Bronchial epithelial cell (primary cell): ENCODE measurements around the gene SIK2. TPM values are rescaled to one million over a fixed set of nuclear protein-coding genes. Genes with fewer than 3 reads are reported as not detected.

ENCODE experiments used
- DNase-seq: peaks from one replicate; pipeline ENCODE4 v3.0.0-alpha.2; 2010; ENCODE audit warnings: low read depth
- FAIRE-seq: peaks from 2 replicates; lab custom pipeline; 2011; peaks lifted over from hg19 to GRCh38; lab: Jason Lieb, UNC
- H3K27me3 ChIP-seq: 2 replicates; pipeline ENCODE4 v1.5.1; 2011; ENCODE audit warnings: low read length; ENCODE audit not compliant: control insufficient read depth, insufficient read depth
- H3K36me3 ChIP-seq: 2 replicates; pipeline ENCODE4 v1.5.1; 2011; ENCODE audit warnings: low read length; ENCODE audit not compliant: control insufficient read depth, insufficient read depth
- H3K4me3 ChIP-seq: 2 replicates; pipeline ENCODE4 v1.5.1; 2011; ENCODE audit warnings: mild to moderate bottlenecking, low read depth, low read length, control low read depth
- total RNA-seq: library from RNA; depleted of rRNA; stranded (reverse); fragments of >200 nt; gene quantifications from 2 replicates; pipeline ENCODE4 v1.2.1, GENCODE V29; 2014
- TF ChIP-seq, protein P1 (sequence below): IDR thresholded peaks from 2 replicates; pipeline ENCODE4 v1.5.1; 2011; ENCODE audit warnings: mild to moderate bottlenecking, moderate library complexity, low read length, control low read depth, inconsistent platforms; ENCODE audit not compliant: insufficient read depth, severe bottlenecking

SIK2 gene
- total RNA-seq, 1 donor from 2014 or later, result 2.9 TPM

- DNase-seq, result no peak
- TF ChIP-seq, protein P1, sequence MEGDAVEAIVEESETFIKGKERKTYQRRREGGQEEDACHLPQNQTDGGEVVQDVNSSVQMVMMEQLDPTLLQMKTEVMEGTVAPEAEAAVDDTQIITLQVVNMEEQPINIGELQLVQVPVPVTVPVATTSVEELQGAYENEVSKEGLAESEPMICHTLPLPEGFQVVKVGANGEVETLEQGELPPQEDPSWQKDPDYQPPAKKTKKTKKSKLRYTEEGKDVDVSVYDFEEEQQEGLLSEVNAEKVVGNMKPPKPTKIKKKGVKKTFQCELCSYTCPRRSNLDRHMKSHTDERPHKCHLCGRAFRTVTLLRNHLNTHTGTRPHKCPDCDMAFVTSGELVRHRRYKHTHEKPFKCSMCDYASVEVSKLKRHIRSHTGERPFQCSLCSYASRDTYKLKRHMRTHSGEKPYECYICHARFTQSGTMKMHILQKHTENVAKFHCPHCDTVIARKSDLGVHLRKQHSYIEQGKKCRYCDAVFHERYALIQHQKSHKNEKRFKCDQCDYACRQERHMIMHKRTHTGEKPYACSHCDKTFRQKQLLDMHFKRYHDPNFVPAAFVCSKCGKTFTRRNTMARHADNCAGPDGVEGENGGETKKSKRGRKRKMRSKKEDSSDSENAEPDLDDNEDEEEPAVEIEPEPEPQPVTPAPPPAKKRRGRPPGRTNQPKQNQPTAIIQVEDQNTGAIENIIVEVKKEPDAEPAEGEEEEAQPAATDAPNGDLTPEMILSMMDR, result no peak
- Histone ChIP-seq H3K36me3 (no peaks in the 10 kb centered on the region), H3K27me3 (no peaks in the 10 kb centered on the region), H3K4me3 (no peak overlapping the region)
- no peak for FAIRE-seq
These were observed 41.4 kb upstream of the SIK2 start for GRCh38 chr11:111560800-111561199.

DNA sequence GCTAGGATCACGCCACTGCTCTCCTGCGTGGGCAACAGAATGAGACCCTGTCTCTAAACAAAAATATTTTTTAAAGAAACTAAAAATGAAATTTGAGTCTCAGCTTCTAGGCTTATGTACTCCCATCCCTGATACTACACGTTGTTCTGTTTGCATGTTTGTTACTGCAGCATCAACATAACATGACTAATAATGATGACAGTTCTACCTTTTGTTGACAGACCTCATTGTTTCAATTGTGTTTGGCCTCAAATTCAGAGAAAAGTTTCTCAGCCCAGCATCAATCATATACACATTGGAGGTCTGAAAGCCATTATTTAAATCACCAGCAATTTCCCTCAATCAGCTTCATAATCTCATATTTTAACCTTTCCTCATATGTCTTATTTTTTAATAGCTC is 40.9 kb upstream of the SIK2 start:
- H3K36me3 ChIP-seq, result no peaks in the 10 kb centered on the region
- no peak for FAIRE-seq
- H3K27me3 ChIP-seq, result no peaks in the 10 kb centered on the region
- TF ChIP-seq, protein P1, result no peak
- DNase-seq, result peak; percentile 71
- H3K4me3 ChIP-seq, result no peak overlapping the region

- H3K27me3 ChIP-seq, result no peaks in the 10 kb centered on the region
- H3K4me3 ChIP-seq, result no peak overlapping the region
- DNase-seq (peak; percentile 75), FAIRE-seq (no peak)
- TF ChIP-seq, protein P1, result no peak
- no peaks in the 10 kb centered on the region for H3K36me3 ChIP-seq
These were observed 40.4 kb upstream of the SIK2 start for GRCh38 chr11:111561791-111562325.

- no peaks in the 10 kb centered on the region for H3K36me3 ChIP-seq
- FAIRE-seq, result no peak
- H3K4me3 ChIP-seq, result no peak overlapping the region
- no peak for DNase-seq
- no peaks in the 10 kb centered on the region for H3K27me3 ChIP-seq
- TF ChIP-seq, protein P1, result no peak
These were observed 39.4 kb upstream of the SIK2 start for GRCh38 chr11:111562692-111563389.

GRCh38 chr11:111565114-111565720 is 37.0 kb upstream of the SIK2 start:
- H3K4me3 ChIP-seq, result no peak overlapping the region
- TF ChIP-seq, protein P1, result peak; percentile 74
- H3K36me3 ChIP-seq, result no peaks in the 10 kb centered on the region
- FAIRE-seq (no peak), DNase-seq (peak; percentile 66)
- H3K27me3 ChIP-seq, result peaks cover 1% of the 10 kb centered on the region
